Gastroesophageal sphincter (tissue), 4 donors: ENCODE results near the gene CST7. TPM values are rescaled to one million over a fixed set of nuclear protein-coding genes. Genes with fewer than 3 reads are reported as not detected.

Source experiments
- ATAC-seq: fragments of 150-250 bp; one replicate; pipeline ENCODE4 v1.9.1; 2016; ENCODE audit warnings: mild to moderate bottlenecking, moderate library complexity
- H3K27ac ChIP-seq, 4 donors: fragments of 200-600 bp; sonication (generic) in 3 of 4; 1 replicate in 3 of 4; 2 replicates in 1 of 4; pipeline ENCODE4 v1.5.1; 2016 to 2019
- H3K27me3 ChIP-seq: fragments of 200-600 bp; sonication (generic); one replicate; pipeline ENCODE4 v1.5.1; 2019
- H3K36me3 ChIP-seq, 2 donors: fragments of 200-600 bp; sonication (generic); one replicate each; pipeline ENCODE4 v1.5.1; 2019; ENCODE audit warnings: control low read depth in 1 of 2
- H3K4me1 ChIP-seq, 3 donors: fragments of 200-600 bp; sonication (generic); 1 replicate in 2 of 3; 2 replicates in 1 of 3; pipeline ENCODE4 v1.5.1; 2016 to 2019; ENCODE audit warnings: control low read depth in 2 of 3
- H3K4me3 ChIP-seq, 2 donors: fragments of 200-600 bp; sonication (generic); one replicate each; pipeline ENCODE4 v1.5.1; 2019; ENCODE audit warnings: mild to moderate bottlenecking in 1 of 2, moderate library complexity in 1 of 2
- H3K9me3 ChIP-seq, 3 donors: fragments of 200-600 bp; sonication (generic); one replicate each; pipeline ENCODE4 v1.5.1; 2017 to 2019; ENCODE audit warnings: control low read depth in 2 of 3
- EP300 ChIP-seq: sonication (generic); formaldehyde crosslinking; IDR thresholded peaks from one replicate; pipeline ENCODE4 v1.6.1; 2017; ENCODE audit warnings: antibody characterized with exemption, mild to moderate bottlenecking
- POLR2A ChIP-seq, 2 donors: fragments of 450-650 bp; IDR thresholded peaks; one replicate each; pipeline ENCODE4 v1.6.1; 2017; ENCODE audit warnings: antibody characterized with exemption in 2 of 2, mild to moderate bottlenecking in 2 of 2, moderate library complexity in 1 of 2
- POLR2AphosphoS5 ChIP-seq: sonication (generic); formaldehyde crosslinking; IDR thresholded peaks from one replicate; pipeline ENCODE4 v1.6.1; 2017; ENCODE audit warnings: antibody characterized with exemption
- WGBS, 2 donors: methylation state at CpG; one replicate each; pipeline ENCODE4 v1.1.5; 2018; ENCODE audit warnings: low coverage in 1 of 2; 5-methylcytosine and 5-hydroxymethylcytosine counted together
- total RNA-seq, 4 donors: library from RNA; depleted of rRNA; stranded (reverse); fragments of >200 nt; gene quantifications; one replicate each; pipeline ENCODE4 v1.1.0, GENCODE V29; 2016
- TF ChIP-seq, protein P1 (sequence below), 4 experiments: fragments of 200-600 bp in 2 of 4; fragments of 450-650 bp in 2 of 4; sonication (generic) in 1 of 4; IDR thresholded peaks; one replicate each; pipeline ENCODE4 v1.5.1; 2017 to 2019; ENCODE audit warnings: antibody characterized with exemption in 4 of 4, mild to moderate bottlenecking in 2 of 4, moderate library complexity in 2 of 4

The CST7 gene
- total RNA-seq, 4 donors from 2014 or later = 0.37 to 4.0 TPM; not detected in 2

DNA sequence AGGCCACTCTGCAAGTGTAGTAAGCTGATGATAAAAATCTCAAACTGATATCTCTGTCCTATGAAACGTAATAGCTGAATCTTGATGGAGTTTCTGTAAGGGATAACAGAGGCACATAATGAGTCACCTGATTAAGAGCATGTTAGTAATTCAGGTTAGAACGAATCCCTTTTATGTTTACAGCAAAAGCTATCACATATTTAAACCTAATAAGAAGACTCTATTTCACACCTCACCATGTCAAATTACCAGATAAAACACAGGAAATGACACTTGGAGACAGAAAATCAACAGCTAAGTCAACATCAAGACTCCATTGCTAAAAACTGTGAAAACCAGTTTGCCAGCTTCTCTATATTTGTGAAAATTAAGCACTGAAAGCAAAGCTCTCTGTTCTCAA lies 11.8 kb downstream of the CST7 start:
- H3K4me3 ChIP-seq = no peak overlapping the region
- ATAC-seq = no peak
- H3K27ac ChIP-seq = no peak overlapping the region
- H3K9me3 ChIP-seq = no peaks in the 10 kb centered on the region
- H3K4me1 ChIP-seq = no peaks in the 10 kb centered on the region
- WGBS, 2 donors = 66 to 89% methylated on average over 2 of the region's 2 CpGs
- no peaks in the 10 kb centered on the region for H3K27me3 ChIP-seq
- TF ChIP-seq POLR2AphosphoS5 (no peak), EP300 (no peak), POLR2A (IDR thresholded peaks at IDR 0.05) (no peak)
- TF ChIP-seq, protein P1, sequence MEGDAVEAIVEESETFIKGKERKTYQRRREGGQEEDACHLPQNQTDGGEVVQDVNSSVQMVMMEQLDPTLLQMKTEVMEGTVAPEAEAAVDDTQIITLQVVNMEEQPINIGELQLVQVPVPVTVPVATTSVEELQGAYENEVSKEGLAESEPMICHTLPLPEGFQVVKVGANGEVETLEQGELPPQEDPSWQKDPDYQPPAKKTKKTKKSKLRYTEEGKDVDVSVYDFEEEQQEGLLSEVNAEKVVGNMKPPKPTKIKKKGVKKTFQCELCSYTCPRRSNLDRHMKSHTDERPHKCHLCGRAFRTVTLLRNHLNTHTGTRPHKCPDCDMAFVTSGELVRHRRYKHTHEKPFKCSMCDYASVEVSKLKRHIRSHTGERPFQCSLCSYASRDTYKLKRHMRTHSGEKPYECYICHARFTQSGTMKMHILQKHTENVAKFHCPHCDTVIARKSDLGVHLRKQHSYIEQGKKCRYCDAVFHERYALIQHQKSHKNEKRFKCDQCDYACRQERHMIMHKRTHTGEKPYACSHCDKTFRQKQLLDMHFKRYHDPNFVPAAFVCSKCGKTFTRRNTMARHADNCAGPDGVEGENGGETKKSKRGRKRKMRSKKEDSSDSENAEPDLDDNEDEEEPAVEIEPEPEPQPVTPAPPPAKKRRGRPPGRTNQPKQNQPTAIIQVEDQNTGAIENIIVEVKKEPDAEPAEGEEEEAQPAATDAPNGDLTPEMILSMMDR (IDR thresholded peaks at IDR 0.05) = no peak
- peaks cover 0 to 98% of the 10 kb centered on the region in 2 donors for H3K36me3 ChIP-seq

DNA sequence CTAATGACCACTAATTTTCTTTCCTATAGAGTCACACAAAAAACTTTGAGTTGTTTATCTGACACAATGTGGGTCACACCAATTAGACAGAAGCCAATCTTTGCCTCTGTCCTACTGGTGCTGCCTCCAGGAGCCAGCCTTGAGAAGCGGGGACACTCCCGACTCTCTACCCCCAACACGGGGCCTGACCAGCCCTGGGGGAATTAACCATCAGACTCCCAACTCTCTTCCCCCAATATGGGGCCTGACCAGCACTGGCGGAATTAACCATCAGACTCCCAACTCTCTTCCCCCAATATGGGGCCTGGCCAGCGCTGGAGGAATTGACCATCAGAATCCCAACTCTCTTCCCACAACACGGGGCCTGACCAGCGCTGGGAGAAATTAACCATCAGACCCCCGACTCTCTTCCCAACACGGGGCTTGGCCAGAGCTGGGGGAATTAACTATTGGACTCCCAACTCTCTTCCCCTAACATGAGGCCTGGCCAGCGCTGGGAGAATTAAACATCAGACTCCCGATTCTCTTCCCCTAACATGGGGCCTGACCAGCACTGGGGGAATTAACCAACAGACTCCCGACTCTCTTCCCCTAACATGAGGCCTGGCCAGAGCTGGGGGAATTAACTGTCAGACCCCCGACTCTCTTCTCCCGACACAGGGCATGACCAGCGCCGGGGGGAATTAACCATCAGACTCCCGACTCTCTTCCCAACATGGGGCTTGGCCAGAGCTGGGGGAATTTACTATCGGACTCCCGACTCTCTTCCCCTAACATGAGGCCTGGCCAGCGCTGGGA lies 12.5 kb downstream of the CST7 start:
- Histone ChIP-seq H3K4me1 (no peaks in the 10 kb centered on the region), H3K36me3 (peaks cover 0 to 98% of the 10 kb centered on the region in 2 donors), H3K27me3 (no peaks in the 10 kb centered on the region), H3K27ac (no peak overlapping the region), H3K9me3 (no peaks in the 10 kb centered on the region), H3K4me3 (no peak overlapping the region)
- TF ChIP-seq POLR2AphosphoS5 = no peak
- no peak for TF ChIP-seq EP300
- TF ChIP-seq POLR2A (IDR thresholded peaks at IDR 0.05) = no peak
- TF ChIP-seq, protein P1 (IDR thresholded peaks at IDR 0.05) = no peak
- 78 to 96% methylated on average over 4 to 6 of the region's 20 CpGs for WGBS, 2 donors
- no peak for ATAC-seq

DNA sequence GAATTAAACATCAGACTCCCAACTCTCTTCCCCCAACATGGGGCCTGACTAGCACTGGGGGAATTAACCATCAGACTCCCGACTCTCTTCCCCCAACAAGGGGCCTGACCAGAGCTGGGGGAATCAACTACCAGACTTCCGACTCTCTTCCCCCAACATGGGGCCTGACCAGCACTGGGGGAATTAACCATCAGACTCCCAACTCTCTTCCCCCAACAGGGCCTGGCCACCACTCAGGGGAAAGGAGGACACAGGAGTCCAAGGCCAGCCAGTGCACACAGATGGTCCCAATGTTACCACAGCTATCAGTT lies 13.1 kb downstream of the CST7 start:
- no peaks in the 10 kb centered on the region for H3K27me3 ChIP-seq
- TF ChIP-seq POLR2A (IDR thresholded peaks at IDR 0.05) (no peak), EP300 (no peak), POLR2AphosphoS5 (no peak)
- TF ChIP-seq, protein P1 (IDR thresholded peaks at IDR 0.05) = no peak
- H3K36me3 ChIP-seq = peaks cover 0 to 100% of the 10 kb centered on the region in 2 donors
- no peak for ATAC-seq
- H3K4me3 ChIP-seq = no peak overlapping the region
- no peaks in the 10 kb centered on the region for H3K4me1 ChIP-seq
- WGBS, 2 donors = 89% methylated on average over 2 of the region's 2 CpGs; no CpG with 5 or more reads in 1 of the 2 donors
- no peak overlapping the region for H3K27ac ChIP-seq
- H3K9me3 ChIP-seq = no peaks in the 10 kb centered on the region

DNA sequence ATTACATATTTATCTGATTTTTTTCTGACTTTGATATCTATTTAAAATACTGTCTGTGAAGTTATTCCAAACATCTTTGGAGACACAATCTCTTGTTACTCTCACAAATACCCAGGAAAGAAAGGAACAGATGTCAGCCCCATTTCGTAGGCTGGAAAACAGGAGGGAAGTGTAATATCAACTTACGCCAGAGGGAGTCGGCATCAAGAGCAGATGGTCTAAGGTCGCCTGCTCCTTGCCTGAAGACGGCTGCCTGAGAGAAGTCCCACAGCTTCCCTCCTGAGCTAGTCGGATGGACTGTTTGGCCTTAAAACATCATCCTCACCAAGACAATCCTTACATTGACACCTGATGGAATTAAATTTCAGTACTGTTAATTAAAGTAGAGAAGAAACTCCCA lies 13.4 kb downstream of the CST7 start:
- no peaks in the 10 kb centered on the region for H3K4me1 ChIP-seq
- no peaks in the 10 kb centered on the region for H3K9me3 ChIP-seq
- no peak for ATAC-seq
- no peaks in the 10 kb centered on the region for H3K27me3 ChIP-seq
- H3K27ac ChIP-seq = no peak overlapping the region
- H3K36me3 ChIP-seq = peaks cover 0 to 100% of the 10 kb centered on the region in 2 donors
- no peak overlapping the region for H3K4me3 ChIP-seq
- 79% methylated on average over 6 of the region's 6 CpGs; no CpG with 5 or more reads in 1 of the 2 donors for WGBS, 2 donors
- no peak for TF ChIP-seq POLR2AphosphoS5
- TF ChIP-seq EP300 = no peak
- TF ChIP-seq POLR2A (IDR thresholded peaks at IDR 0.05) = no peak
- TF ChIP-seq, protein P1 (IDR thresholded peaks at IDR 0.05) = no peak
